Renal pelvis (tissue), 12 donors: ENCODE results near the gene LIMS3. TPM values are rescaled to one million over a fixed set of nuclear protein-coding genes. Genes with fewer than 3 reads are reported as not detected.
"Not testable (repeated sequence)": the region's sequence is repeated elsewhere in the genome, so short reads cannot be mapped to it uniquely, and the experiment has no call there.

Experiments
- DNase-seq: peaks from one replicate; pipeline ENCODE4 v3.0.0-alpha.2; 2013
- long read RNA-seq, 16 experiments: transcript quantifications; one replicate each; lab custom pipeline, GENCODE V29; 2026
- polyA plus RNA-seq, 3 donors: library from polyadenylated mRNA; unstranded; fragments of 120-200 nt; gene quantifications; one replicate each; pipeline ENCODE4 v1.2.1, GENCODE V29; 2013; ENCODE audit not compliant: insufficient read length in 3 of 3

Gene LIMS3
- 1 to 10 TPM; 1.4 to 5.3 (median 4.0) TPM for polyA plus RNA-seq
- long read RNA-seq, donor 1, result 0 reads
- long read RNA-seq, donor 2, partial matches to known transcripts, result 0 of 1 reads
- long read RNA-seq, donor 2, other reads (novel, unspliced or antisense), result 0 of 1 reads
- long read RNA-seq, donor 3, partial matches to known transcripts, result 0 of 1 reads
- long read RNA-seq, donor 3, other reads (novel, unspliced or antisense), result 0 of 1 reads
- long read RNA-seq, donor 4, partial matches to known transcripts, result 0 of 1 reads
- long read RNA-seq, donor 4, other reads (novel, unspliced or antisense), result 0 of 1 reads
- long read RNA-seq, donor 5, result 0 reads
- long read RNA-seq, donor 6, result 0 reads
- long read RNA-seq, donor 7, result 0 reads
- long read RNA-seq, donor 8, result 0 reads
- long read RNA-seq, donor 9, result 0 reads
- long read RNA-seq, donor 10, result 0 reads
- long read RNA-seq, donor 11, partial matches to known transcripts, result 0 of 1 reads
- long read RNA-seq, donor 11, other reads (novel, unspliced or antisense), result 0 of 1 reads
- long read RNA-seq, donor 12, result 0 reads
- long read RNA-seq, donor 13, result 0 reads
- long read RNA-seq, donor 14, result 0 reads
- long read RNA-seq, donor 15, result 0 reads
- long read RNA-seq, donor 16, result 0 reads

DNA sequence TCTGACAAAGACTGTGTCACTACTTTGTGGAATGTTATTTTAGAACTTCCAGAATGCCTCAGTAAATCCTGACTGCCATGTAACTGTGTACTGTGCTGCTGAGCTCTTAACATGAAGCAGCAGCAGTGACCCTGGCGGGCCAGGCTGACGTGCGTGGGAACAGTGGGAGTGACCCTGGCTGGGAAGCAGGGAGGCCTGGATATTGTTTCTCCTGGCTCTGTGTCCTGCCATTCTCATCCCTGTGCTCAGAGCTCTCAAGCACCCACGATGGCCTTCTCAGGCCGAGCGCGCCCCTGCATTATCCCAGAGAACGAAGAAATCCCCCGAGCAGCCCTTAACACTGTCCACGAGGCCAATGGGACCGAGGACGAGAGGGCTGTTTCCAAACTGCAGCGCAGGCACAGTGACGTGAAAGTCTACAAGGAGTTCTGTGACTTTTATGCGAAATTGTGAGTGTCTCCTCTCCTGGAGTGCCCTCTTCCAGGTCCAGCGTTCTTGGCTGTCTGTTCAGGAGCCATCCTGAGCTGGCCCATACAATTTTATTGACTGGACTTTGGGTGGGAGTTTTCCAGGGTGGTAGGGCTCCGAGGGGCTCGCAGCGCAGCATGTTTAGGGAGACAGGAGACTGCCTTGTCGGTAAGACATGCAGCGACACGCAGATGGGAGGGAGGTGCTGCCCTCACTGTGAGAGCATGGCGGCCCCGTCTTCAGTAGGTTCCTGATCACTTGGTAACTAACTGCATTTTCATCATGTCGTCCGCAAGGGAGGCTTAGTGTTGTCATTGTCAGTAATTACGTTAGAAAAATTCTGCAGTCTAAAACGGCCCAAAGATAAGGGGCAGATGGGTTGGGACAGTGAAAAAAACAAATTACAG, at the start of gene LIMS3:
Gene LIMS3, plus strand, starts transcription at position 227 of the 875 bp plus-strand sequence. Its CDS starts 41 bp downstream, at position 268.
- DNase-seq, result not testable (repeated sequence)

DNA sequence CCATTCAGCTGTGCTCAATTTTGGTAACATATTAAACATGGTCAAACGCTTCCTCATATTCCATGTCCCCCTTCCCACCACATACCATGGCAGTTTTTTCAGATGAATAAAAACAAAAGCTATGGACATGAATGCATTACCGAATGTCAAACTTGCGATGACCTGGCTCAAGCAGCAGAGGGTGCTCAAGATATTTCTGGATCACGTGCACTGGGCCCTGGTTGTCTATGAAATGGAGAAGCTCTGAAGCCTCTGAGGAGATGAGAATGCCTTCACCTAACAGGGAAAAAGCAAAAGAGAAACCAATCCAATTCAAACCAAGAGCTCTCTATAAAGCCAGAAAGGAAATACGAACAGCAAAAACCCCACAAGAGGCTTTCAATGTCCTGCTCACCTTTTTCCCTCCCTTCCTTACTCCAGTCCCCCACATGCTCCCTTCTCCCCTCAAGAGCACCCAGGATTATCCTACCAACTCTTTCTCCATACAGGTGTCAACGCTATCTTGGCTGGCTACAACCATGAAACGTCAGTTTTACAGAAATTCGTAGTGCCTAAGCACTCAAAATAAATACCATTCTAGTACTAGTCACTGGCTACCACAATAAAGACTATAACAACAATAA, 27.2 kb upstream of the LIMS3 start:
- DNase-seq, result not testable (repeated sequence)

- not testable (repeated sequence) for DNase-seq
Measured at GRCh38 chr2:109876625-109877024, 21.9 kb upstream of the LIMS3 start.

DNA sequence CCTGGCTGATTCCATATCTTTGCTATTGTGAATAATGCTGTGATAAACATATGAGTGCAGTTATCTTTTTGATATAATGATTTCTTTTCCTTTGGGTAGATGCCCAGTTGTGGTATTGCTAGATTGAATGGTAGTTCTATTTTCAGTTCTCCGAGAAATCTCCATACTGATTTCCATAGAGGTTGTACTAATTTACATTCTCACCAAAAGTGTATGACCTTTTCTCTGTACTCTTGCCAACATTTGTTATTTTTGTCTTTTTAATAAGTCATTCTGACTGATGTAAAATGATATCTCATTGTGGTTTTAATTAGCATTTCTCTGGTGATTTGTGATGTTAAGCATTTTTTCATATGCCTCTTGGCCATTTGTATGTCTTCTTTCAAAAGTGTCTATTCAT, 16.4 kb upstream of the LIMS3 start:
- not testable (repeated sequence) for DNase-seq

GRCh38 chr2:109888414-109888813, 10.1 kb upstream of the LIMS3 start:
- not testable (repeated sequence) for DNase-seq

DNA sequence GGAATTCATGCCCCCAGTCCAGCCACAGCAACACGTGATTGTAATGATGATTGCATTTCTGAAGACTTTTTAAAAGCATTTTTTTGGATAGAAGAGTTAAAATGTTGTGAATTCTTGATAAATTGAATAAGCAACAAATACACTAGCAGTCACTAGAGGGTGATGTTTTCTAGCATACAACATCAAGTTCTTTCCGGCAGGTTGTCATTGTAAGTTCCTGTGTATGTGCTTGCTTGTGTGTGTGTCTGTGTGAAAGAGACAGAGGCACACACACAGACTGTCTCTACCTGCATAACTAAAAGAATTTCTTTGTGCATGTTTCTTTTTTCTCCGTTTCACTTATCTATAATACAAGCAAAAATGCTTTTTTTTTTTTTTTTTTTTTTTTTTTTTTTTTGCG, 8.6 kb upstream of the LIMS3 start:
- DNase-seq, result not testable (repeated sequence)

DNA sequence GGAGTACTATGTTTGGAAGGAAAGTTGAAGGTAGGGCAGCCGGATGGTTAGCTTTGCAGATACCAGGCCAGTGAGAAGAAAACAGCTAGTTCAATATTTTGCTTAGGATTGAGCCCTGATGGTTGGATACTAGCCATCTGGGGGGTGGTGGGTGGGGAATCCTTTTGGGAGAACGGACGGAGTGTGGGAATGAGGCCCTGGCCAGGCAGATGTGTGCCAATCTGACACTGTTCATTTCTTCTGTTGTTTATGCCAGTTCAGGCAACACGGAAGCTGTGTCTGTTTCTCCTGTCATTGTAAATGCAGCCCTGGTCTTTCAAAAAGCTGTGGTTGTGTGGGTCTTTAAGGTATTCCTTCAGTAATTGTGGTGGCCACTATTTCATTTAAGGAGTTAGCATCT, 7.5 kb upstream of the LIMS3 start:
- not testable (repeated sequence) for DNase-seq

DNA sequence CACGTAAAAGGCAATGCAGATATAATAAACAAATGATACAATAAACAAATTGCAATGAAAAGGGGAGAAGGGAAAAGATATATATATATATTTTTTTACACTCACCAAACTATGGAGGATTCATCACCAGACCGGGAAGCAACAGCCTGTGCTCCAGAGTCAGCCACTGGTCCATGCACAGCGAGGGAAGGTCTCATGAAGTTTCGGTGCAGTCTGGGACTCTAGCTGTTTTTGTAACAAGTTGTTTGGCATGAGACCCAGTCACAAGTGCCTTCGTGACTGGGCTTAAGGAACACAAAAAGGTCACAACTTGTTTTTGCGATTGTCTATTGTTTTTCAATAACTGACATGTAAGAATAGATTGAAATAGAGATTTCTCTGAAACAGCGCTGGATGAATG, 4.8 kb upstream of the LIMS3 start:
- DNase-seq, result not testable (repeated sequence)

DNA sequence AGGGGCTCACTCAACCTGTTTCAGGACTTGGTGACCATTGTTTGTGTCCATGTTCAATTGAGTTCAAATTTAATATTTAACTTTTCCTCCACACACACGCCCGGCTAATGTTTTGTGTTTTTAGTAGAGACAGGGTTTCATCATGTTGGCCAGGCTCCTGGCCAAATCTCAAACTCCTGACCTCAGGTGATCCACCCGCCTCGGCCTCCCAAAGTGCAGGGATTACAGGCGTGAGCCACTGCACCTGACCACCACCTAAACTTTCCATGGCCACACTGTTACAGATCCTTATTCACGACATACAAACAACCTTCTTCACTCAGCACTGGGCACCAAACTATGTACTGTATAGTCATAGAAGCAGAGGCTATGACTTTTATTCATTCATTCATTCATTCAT, 4.3 kb upstream of the LIMS3 start:
- DNase-seq, result not testable (repeated sequence)

GRCh38 chr2:109895090-109895869, 3.2 kb upstream of the LIMS3 start:
- DNase-seq, result not testable (repeated sequence)

GRCh38 chr2:109896212-109896611, 2.3 kb upstream of the LIMS3 start:
- DNase-seq, result not testable (repeated sequence)

DNA sequence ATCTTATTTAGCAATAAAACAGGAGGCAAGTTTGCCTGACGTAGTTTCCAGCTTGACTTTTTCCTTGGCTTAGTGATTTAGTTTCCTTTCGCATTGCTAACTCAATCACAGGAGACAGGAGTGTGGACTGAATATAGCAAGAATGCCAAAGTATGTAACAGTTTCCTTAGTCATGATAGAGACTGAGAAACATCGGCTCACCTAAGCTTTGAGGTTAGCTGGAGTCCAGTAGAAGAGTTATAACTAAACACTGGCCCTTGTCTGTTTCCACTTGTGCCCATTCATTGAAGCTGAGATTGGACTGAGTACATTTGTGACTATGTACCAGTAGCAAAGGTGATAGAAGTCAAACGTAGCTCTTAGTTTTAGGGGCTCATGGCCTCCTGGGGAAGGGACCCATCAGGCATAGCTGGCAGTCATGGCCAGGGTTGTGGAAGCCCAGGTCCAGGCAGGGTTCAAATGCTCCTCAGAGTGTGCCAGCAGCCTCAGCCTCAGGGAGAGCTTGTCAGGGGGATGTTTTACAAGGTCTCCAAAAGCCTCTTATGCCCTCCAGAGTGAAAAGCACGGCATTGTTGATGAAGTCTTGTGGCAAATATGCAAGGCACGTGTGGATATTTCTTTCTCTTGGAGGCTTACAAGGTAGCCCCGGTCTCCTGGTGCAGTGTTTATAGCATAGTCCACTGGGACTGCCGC, 573 bp upstream of the LIMS3 start:
- not testable (repeated sequence) for DNase-seq

DNA sequence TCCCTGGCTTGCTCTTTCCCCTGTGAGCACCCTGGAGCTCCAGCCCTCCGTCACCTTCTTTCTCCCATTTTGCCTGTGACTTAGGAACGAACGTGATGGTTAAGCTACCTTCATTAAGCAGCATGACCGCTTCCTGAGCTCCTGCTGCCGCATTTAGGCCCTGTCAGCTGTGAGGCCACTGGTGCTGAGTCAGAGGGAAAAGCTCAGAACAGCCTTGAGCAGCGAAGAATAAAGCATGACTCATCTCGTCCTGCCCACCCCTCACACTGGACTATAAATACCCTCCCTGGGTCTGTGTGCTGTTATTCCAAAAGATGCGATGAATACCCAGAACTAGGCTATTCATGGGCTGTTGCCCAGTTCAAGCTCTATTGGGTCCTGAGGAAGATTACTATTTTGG, 7.3 kb downstream of the LIMS3 start:
- not testable (repeated sequence) for DNase-seq

DNA sequence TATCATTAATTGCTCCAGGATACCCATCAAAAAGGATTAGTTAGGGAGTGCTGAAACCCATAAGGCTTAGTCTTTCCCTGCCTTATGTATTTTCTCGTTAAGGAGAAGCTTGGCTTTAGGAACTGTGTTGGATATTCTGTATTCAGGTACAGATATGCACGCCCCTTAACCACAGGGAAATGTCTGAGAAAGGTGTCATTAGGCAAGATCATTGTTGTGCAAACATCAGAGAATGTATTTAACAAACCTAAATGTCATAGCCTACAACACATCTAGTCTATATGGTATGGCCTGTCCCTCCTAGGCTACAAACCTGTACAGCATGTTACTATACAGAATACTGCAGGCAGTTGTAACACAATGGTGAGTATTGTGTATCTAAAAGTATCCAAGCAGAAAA, 10.1 kb downstream of the LIMS3 start:
- DNase-seq, result not testable (repeated sequence)

DNA sequence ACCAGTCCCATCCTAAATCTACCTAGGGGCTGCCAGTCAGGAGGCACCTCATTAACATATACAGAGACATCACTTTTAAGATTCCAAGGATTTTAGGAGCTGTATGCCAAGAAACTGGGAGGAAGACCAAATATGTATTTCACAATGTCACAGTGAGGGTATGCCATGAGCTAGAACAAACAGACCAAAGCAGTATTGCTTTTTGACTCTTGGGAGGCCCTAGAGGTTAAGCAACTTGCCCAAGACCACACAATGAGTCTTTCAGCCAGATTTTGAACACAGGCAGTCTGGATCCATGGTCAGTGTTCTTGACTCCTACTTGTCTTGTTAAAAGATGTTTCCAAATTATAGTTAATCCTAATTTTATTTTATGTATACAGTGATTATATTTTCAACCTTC, 12.3 kb downstream of the LIMS3 start:
- DNase-seq, result not testable (repeated sequence)

DNA sequence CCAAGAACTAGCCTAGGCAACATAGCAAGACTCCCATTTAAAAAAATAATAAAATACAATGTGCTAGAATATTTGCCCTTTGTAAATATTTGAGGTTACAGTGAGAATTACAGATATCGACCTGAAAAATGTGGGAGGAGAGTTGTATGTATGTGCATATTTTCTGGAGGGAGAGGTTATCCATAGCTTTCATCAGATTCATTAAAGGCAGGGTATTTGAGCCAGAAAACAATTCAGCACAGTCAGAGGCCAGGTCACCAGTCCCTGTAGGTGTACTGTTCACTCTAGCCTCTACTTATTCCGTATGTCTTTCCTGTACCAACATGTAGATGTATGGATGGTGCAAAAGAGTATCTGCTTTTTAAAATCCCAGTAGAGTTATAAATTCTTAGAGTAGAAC, 15.4 kb downstream of the LIMS3 start:
- DNase-seq, result not testable (repeated sequence)

DNA sequence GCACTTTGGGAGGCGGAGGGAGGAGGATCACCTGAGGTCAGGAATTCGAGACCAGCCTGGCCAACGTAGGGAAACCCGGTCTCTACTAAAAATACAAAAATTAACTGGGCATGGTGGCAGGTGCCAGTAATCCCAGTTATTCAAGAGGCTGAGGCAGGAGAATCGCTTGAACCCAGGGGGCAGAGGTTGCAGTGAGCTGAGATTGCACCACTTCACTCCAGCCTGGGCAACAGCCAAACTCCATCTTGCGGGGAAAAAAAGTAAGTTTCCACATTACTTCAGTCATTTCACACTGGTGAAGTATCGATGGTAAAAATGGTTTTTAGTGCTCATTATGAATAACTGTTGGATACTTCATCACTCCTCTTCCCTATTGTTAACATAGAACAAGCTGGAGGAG, 16.1 kb downstream of the LIMS3 start:
- DNase-seq, result not testable (repeated sequence)

DNA sequence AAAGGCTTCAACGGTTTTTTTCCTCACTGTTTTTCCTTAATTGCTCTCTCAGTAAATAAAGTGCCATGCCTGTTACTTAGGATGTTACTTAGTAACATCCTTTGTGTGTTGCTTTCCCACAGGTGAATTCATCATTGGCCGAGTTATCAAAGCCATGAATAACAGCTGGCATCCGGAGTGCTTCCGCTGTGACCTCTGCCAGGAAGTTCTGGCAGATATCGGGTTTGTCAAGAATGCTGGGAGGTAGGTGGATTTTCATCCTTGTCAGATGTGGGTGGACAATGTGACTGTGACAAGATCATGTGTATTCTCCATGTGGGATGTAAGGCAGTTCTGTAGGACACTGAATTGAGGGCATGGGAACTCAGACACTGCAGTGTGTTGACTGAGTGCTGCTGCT, 17.3 kb downstream of the LIMS3 start:
- DNase-seq, result not testable (repeated sequence)

GRCh38 chr2:109920162-109920561, 21.7 kb downstream of the LIMS3 start:
- not testable (repeated sequence) for DNase-seq
